Endothelial cell of umbilical vein (primary cell): ENCODE results near the gene DMBX1.

ENCODE experiments used
- CTCF ChIP-seq, 2 donors: IDR thresholded peaks; 1 replicate in 1 of 2; 2 replicates in 1 of 2; pipeline ENCODE4 v1.5.1; 2011; ENCODE audit warnings: low read length in 2 of 2, mild to moderate bottlenecking in 2 of 2, moderate library complexity in 2 of 2, control low read depth in 1 of 2, inconsistent platforms in 1 of 2, low read depth in 1 of 2; ENCODE audit not compliant: insufficient read depth in 1 of 2; ENCODE audit errors: extremely low read depth in 1 of 2
- JUN ChIP-seq: IDR thresholded peaks from 2 replicates; pipeline ENCODE4 v1.6.1; 2011; ENCODE audit warnings: borderline replicate concordance, low read depth; ENCODE audit not compliant: insufficient read length, insufficient read depth

DNA sequence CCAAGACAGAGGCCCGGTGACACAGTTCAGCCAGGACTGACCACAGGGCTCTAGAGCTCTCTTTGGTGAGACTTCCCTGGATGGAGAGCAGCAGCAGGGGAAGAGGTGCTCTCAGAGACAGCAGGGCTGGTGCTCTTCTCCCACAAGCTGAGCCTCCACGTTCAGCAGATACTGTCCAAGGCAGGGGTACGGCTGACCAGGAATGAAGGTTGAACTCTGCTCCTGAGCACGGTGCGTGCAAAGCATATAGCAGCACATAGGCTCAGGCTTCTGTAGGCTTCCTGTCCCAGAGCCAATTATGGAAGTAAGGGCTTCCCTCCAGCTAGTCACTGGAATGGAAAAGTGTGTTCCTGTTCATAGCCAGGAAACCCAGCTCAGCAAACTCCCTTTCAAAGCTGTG is 23.9 kb downstream of the DMBX1 start:
- no peak for TF ChIP-seq CTCF (IDR thresholded peaks at IDR 0.05; ENCODE audit: extremely low read depth in 1 of 2, insufficient read depth in 1 of 2, low read depth in 1 of 2, low read length in 2 of 2)
- no peak for TF ChIP-seq JUN
